Activated CD4-positive, alpha-beta T cell treated with anti-CD3 and anti-CD28 coated beads, Interleukin-2, Interleukin-4, amounts not matched to agents 100 ng/mL and 50 ng/mL, durations not matched to agents 16 hours and 8 hours (primary cell): Measurements from ENCODE around the gene IL1RL1.

ENCODE experiments used
- DNase-seq: peaks from one replicate; pipeline ENCODE4 v3.0.0-alpha.2; 2020; ENCODE audit warnings: low spot score

IL1RL1 gene

GRCh38 chr2:102368461-102369109 lies 57.2 kb downstream of the IL1RL1 start:
- DNase-seq, result peak; percentile 48

- no peak for DNase-seq
Observed at GRCh38 chr2:102369866-102370265, 58.5 kb downstream of the IL1RL1 start.

DNA sequence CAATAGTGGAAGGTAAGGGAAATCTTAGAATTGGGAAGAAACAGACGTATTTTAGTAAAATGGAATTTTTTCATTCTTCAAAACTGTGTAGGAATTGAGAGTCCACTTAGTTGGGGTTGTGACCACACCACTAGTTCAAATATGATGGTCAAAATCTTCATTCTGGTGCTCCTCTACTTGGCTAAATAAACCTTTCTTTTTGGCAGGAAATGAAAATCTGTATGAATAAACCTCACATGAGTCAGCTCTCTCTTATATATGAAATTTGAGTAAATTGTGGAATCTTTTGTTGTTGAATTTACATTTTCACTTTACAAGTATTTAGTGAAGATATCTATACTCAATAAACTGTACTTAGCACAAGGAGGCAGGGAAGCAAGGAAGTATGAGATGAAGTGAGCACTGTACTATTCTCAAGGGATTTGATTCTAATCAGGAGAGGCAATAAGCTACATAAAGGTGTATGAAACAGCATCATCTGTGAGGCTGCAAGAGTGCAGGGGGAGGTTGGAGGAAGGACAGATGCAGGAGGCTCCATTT lies 64.8 kb downstream of the IL1RL1 start:
- no peak for DNase-seq

- no peak for DNase-seq
Observed at GRCh38 chr2:102383722-102384121, 72.4 kb downstream of the IL1RL1 start.

GRCh38 chr2:102385522-102385921 lies 74.2 kb downstream of the IL1RL1 start:
- no peak for DNase-seq

DNA sequence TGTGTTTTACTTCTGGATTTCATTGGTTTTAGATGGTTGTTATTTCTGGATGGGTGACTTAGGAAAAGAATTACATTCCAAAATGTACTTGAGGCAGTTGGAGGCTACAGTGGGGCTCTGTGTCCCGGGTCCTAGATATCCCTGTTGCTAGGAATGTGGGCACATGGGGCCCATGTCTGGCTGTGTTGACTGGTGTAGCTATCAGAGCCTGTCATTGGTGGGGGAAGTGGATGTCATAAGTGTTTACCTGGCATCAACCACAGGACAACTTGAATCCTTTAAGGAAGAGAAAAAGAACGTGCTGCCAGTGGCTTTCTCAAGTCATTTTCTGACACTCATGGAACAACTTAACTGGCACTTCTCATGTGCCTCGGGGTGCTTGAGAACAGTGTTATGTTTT lies 74.6 kb downstream of the IL1RL1 start:
- DNase-seq, result no peak

DNA sequence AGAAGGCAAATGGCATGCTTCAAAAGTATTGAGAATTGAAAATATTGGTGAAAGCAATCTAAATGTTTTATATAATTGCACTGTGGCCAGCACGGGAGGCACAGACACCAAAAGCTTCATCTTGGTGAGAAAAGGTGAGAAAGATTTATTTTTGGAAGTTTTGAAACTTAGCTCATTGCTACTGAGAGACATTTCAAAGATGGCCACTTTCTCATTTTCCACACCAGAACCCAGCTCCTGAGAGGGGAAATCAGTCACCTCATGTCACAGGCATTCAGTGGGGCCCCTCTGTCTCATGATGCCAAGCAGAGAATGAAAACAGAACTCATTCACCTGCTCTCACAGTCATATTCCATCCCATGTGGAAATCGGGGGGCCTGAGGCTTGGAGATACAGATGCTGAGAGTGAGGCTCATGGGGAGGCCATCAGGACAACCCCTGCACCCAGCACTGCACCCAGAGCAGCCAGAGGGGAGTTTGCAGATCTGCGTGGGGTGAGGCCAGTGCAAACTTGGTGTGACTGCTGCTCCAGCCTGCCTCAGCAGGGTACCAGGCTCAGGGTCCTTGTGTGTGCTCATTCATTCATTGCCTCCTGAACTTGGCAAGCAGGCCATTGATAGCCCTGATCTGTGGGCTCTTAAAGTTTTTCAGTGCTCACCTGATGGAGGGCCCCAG lies 75.6 kb downstream of the IL1RL1 start:
- DNase-seq, result no peak

DNA sequence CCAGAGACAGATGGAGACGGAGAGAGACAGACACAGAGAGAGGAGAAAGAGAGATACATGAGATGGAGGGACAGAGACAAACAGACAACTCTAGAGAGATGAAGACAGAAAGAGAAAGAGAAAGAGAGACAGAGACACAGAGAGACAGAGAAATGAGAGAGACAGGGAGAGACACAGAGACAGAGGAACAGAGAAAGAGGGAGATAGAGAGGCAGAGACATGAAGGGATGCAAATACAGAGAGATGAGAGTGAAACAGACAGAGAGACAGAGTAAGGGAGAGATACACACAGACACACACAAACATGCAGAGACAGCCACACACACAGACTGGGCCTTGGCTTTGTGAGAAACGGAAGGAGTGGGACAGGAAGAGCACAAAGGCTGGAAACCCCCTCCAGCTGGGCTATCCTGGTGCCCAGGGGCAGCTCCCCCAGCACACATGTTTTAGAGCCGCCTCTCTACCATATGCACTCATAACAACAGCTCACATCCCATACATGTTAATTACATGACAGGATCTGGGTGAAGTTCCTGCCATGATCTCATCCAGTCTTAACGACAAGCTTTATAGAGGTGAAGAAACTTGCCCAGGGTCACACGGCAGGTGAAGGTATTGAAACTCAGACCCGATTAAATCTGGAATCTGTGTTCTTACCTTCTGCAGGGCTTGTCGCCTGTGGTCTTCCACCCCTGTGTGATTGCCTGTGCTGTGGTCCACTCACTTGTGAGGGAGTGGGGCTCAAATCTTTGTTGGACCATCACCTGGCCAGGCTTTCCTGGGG lies 76.6 kb downstream of the IL1RL1 start:
- DNase-seq, result no peak

GRCh38 chr2:102391565-102391964 lies 80.2 kb downstream of the IL1RL1 start:
- no peak for DNase-seq

DNA sequence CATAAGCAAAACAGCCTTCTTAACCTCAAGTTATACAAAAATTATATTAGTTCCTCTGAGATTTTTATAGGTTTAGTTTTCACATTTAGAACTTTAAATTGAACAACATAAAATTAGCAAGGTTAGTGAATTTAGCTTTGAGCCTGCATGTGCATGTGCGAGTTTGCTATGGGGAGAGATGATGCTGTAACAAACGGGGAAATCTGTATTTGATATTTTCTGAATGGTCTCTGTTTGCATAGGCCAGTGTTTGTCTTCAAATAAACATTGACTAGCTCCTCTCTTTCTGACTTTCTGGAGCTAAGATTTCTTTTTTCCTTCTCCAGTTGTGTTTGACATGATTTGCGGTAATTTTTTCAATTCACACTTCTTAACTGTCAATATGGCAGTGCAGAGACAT lies 80.7 kb downstream of the IL1RL1 start:
- no peak for DNase-seq

DNA sequence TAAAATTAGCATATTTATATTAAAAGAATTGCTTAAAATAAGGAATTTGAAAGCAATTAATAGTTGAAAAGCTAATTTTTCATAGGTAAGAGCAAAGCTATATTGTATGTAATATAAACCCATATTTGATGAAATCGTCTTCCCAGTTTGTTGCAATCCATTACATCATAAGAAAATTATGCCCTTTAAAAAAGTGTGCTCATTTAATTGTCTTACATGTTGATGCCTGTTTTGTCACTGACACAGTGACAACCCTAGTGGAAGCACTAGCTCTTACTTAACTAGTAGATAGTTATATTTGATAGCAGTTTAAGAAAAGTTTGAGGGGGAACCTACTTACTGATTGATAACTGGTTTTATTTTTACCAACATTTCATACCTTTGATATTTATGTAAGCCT lies 81.6 kb downstream of the IL1RL1 start:
- DNase-seq, result no peak

DNA sequence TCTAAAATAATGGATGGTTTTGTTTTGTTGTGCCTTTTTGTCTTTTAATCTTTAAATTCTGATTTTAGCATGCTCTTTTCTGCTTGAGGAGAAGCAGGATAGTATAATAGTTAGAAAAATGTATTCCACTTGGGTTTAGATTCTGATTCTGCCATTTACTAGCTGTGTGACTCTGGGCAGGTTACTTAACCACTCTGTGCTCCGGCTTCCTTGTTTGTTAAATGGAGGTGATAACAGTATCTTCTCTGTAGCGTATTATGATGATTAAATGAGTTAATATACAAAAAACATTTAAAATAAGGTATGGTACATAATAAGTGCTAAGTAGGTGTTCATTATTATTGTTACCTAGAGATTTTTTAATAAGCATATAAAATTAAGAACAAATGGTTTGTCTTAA lies 84.6 kb downstream of the IL1RL1 start:
- no peak for DNase-seq

GRCh38 chr2:102397209-102397608 lies 85.8 kb downstream of the IL1RL1 start:
- DNase-seq, result no peak

GRCh38 chr2:102399499-102400141 lies 88.3 kb downstream of the IL1RL1 start:
- DNase-seq, result no peak

GRCh38 chr2:102401456-102401855 lies 90.1 kb downstream of the IL1RL1 start:
- no peak for DNase-seq
